Body of pancreas (tissue), 4 donors: Measurements from ENCODE around the gene RB1.

Experiments
- CTCF ChIP-seq, 7 experiments: fragments of 450-650 bp in 4 of 7; fragments of 200-600 bp in 3 of 7; sonication (generic) in 3 of 7; IDR thresholded peaks; one replicate each; pipeline ENCODE4 v1.5.1; 2016 to 2019; ENCODE audit warnings: antibody characterized with exemption in 7 of 7
- POLR2A ChIP-seq, 3 donors: fragments of 450-650 bp; IDR thresholded peaks; one replicate each; pipeline ENCODE4 v1.6.1; 2016; ENCODE audit warnings: antibody characterized with exemption in 3 of 3, mild to moderate bottlenecking in 2 of 3

GRCh38 chr13:48429886-48430285 lies 126.3 kb downstream of the RB1 start:
- no peak for TF ChIP-seq POLR2A (IDR thresholded peaks at IDR 0.05)
- TF ChIP-seq CTCF (IDR thresholded peaks at IDR 0.05) = no peak
